Aorta (tissue), 5 donors: ENCODE measurements around the gene NELL1. TPM values are rescaled to one million over a fixed set of nuclear protein-coding genes. Genes with fewer than 3 reads are reported as not detected.

Source experiments
- ATAC-seq: fragments of 200-7000 bp; cut with Tn5 transposase; one replicate; pipeline ENCODE4 v1.9.1; 2022; ENCODE audit warnings: moderate library complexity; ENCODE audit not compliant: low FRiP score
- DNase-seq, 2 donors: peaks; one replicate each; pipeline ENCODE4 v3.0.0-alpha.2; 2020
- H3K27ac ChIP-seq, 2 donors: one replicate each; pipeline ENCODE4 v1.5.1; 2013; ENCODE audit warnings: low read length in 2 of 2, mild to moderate bottlenecking in 2 of 2, moderate library complexity in 2 of 2, control low read depth in 1 of 2, inconsistent platforms in 1 of 2, low read depth in 1 of 2
- H3K27me3 ChIP-seq, 2 donors: one replicate each; pipeline ENCODE4 v1.6.1; 2013; ENCODE audit warnings: control low read depth in 1 of 2, low read length in 1 of 2, mild to moderate bottlenecking in 1 of 2, moderate library complexity in 1 of 2; ENCODE audit not compliant: insufficient read depth in 2 of 2, control insufficient read depth in 1 of 2
- H3K36me3 ChIP-seq, 2 donors: one replicate each; pipeline ENCODE4 v1.6.1; 2013; ENCODE audit warnings: control low read depth in 1 of 2, low read length in 1 of 2, mild to moderate bottlenecking in 1 of 2; ENCODE audit not compliant: insufficient read depth in 2 of 2, control insufficient read depth in 1 of 2
- H3K4me1 ChIP-seq, 2 donors: one replicate each; pipeline ENCODE4 v1.6.1; 2013; ENCODE audit warnings: low read length in 2 of 2, control low read depth in 1 of 2, mild to moderate bottlenecking in 1 of 2, moderate library complexity in 1 of 2; ENCODE audit not compliant: insufficient read depth in 2 of 2, control insufficient read depth in 1 of 2
- H3K4me3 ChIP-seq, 2 donors: one replicate each; pipeline ENCODE4 v1.5.1; 2013; ENCODE audit warnings: low read length in 2 of 2, control low read depth in 1 of 2, mild to moderate bottlenecking in 1 of 2
- H3K9me3 ChIP-seq: one replicate; pipeline ENCODE4 v1.6.1; 2013; ENCODE audit warnings: mild to moderate bottlenecking, low read length; ENCODE audit not compliant: control insufficient read depth
- WGBS, 2 donors: extraction: QIAGEN DNeasy Blood & Tissue Kit; methylation state at CpG; one replicate each; pipeline ENCODE4 v1.1.7; 2013; 5-methylcytosine and 5-hydroxymethylcytosine counted together
- intact Hi-C, 2 donors: fragments of 100-400 bp; cut with DNase I; formaldehyde crosslinking; loops; one replicate each; pipeline versions ENCODE4 v1.14.2 to v1.15.0; 2022
- polyA plus RNA-seq, 2 donors: library from polyadenylated mRNA; stranded (reverse); fragments of 200-250 nt; gene quantifications; one replicate each; pipeline ENCODE4 v1.2.3, GENCODE V29; 2013
- total RNA-seq, 2 donors: library from RNA; stranded (reverse); fragmentation: NEBNext Ultra II Directional; extraction: Animal tissue kit (Norgen Biotek cat#: 25700); gene quantifications; one replicate each; pipeline ENCODE4 v1.2.1, GENCODE V29; 2021
- donor health status: healthy with polysubstance abuse.
- donor health status: Bipolar disorder and iron deficiency.
- donor health status: DM: no; HTN: no; CAD: no.
- donor health status: DM: no; HTN: no; CAD: no.
- donor health status: DM: yes; HTN: yes; CAD: no.

Gene NELL1
- total and polyA plus RNA-seq, 4 donors, result 0.88 TPM; not detected in 3

- Histone ChIP-seq H3K4me1 (no peaks in the 10 kb centered on the region), H3K27ac (no peak overlapping the region), H3K27me3 (no peaks in the 10 kb centered on the region), H3K36me3 (no peaks in the 10 kb centered on the region), H3K9me3 (no peaks in the 10 kb centered on the region), H3K4me3 (no peak overlapping the region)
- 67 to 76% methylated on average over 5 of the region's 5 CpGs for WGBS, 2 donors
- ATAC-seq, result no peak
- intact Hi-C loops, result no loop called here
- no peak for DNase-seq
Observed at GRCh38 chr11:21541187-21541751, 871.9 kb downstream of the NELL1 start.

GRCh38 chr11:21543901-21544300, 874.5 kb downstream of the NELL1 start:
- H3K4me3 ChIP-seq, result no peak overlapping the region
- ATAC-seq, result no peak
- H3K27me3 ChIP-seq, result no peaks in the 10 kb centered on the region
- DNase-seq, result no peak
- intact Hi-C loops, result no loop called here
- H3K4me1 ChIP-seq, result no peaks in the 10 kb centered on the region
- no peaks in the 10 kb centered on the region for H3K36me3 ChIP-seq
- no peak overlapping the region for H3K27ac ChIP-seq
- no peaks in the 10 kb centered on the region for H3K9me3 ChIP-seq

GRCh38 chr11:21545699-21546098, 876.3 kb downstream of the NELL1 start:
- H3K4me3 ChIP-seq, result no peak overlapping the region
- 37 to 46% methylated on average over 1 of the region's 1 CpG for WGBS, 2 donors
- no peak overlapping the region for H3K27ac ChIP-seq
- no peak for ATAC-seq
- intact Hi-C loops, result no loop called here
- no peaks in the 10 kb centered on the region for H3K27me3 ChIP-seq
- no peaks in the 10 kb centered on the region for H3K9me3 ChIP-seq
- no peaks in the 10 kb centered on the region for H3K36me3 ChIP-seq
- DNase-seq, result no peak
- H3K4me1 ChIP-seq, result no peaks in the 10 kb centered on the region

- H3K27me3 ChIP-seq, result no peaks in the 10 kb centered on the region
- no peak overlapping the region for H3K27ac ChIP-seq
- H3K9me3 ChIP-seq, result no peaks in the 10 kb centered on the region
- no peaks in the 10 kb centered on the region for H3K4me1 ChIP-seq
- no peaks in the 10 kb centered on the region for H3K36me3 ChIP-seq
- ATAC-seq (no peak), DNase-seq (no peak)
- intact Hi-C loops, result no loop called here
- no peak overlapping the region for H3K4me3 ChIP-seq
- 31 to 36% methylated on average over 1 of the region's 1 CpG for WGBS, 2 donors
Observed at GRCh38 chr11:21546703-21547102, 877.3 kb downstream of the NELL1 start.

- 8 to 11% methylated on average over 1 of the region's 1 CpG for WGBS, 2 donors
- Histone ChIP-seq H3K27ac (no peak overlapping the region), H3K27me3 (no peaks in the 10 kb centered on the region), H3K4me3 (no peak overlapping the region), H3K4me1 (no peaks in the 10 kb centered on the region), H3K9me3 (no peaks in the 10 kb centered on the region), H3K36me3 (no peaks in the 10 kb centered on the region)
- DNase-seq (no peak), ATAC-seq (no peak)
- intact Hi-C loops, result no loop called here
Observed at GRCh38 chr11:21552911-21553310, 883.5 kb downstream of the NELL1 start.

- intact Hi-C loops, result no loop called here
- H3K4me1 ChIP-seq, result no peaks in the 10 kb centered on the region
- H3K36me3 ChIP-seq, result no peaks in the 10 kb centered on the region
- DNase-seq, result no peak
- H3K27ac ChIP-seq, result no peak overlapping the region
- WGBS, 2 donors, result 55 to 56% methylated on average over 1 of the region's 1 CpG
- H3K9me3 ChIP-seq, result no peaks in the 10 kb centered on the region
- no peak for ATAC-seq
- no peaks in the 10 kb centered on the region for H3K27me3 ChIP-seq
- no peak overlapping the region for H3K4me3 ChIP-seq
Observed at GRCh38 chr11:21553795-21554194, 884.4 kb downstream of the NELL1 start.

GRCh38 chr11:21554284-21554683, 884.9 kb downstream of the NELL1 start:
- Histone ChIP-seq H3K4me3 (no peak overlapping the region), H3K36me3 (no peaks in the 10 kb centered on the region), H3K4me1 (no peaks in the 10 kb centered on the region), H3K27ac (no peak overlapping the region), H3K27me3 (no peaks in the 10 kb centered on the region), H3K9me3 (no peaks in the 10 kb centered on the region)
- WGBS, 2 donors, result 50 to 65% methylated on average over 3 of the region's 3 CpGs
- ATAC-seq, result no peak
- DNase-seq, result no peak
- intact Hi-C loops, result no loop called here

- intact Hi-C loops, result no loop called here
- WGBS, 2 donors, result 43 to 49% methylated on average over 3 of the region's 3 CpGs
Observed at GRCh38 chr11:21556926-21557325, 887.5 kb downstream of the NELL1 start.

GRCh38 chr11:21560466-21560975, 891.1 kb downstream of the NELL1 start:
- H3K4me3 ChIP-seq, result no peak overlapping the region
- ATAC-seq, result no peak
- intact Hi-C loops, result no loop called here
- H3K4me1 ChIP-seq, result no peaks in the 10 kb centered on the region
- no peak overlapping the region for H3K27ac ChIP-seq
- H3K9me3 ChIP-seq, result no peaks in the 10 kb centered on the region
- no peak for DNase-seq
- H3K36me3 ChIP-seq, result no peaks in the 10 kb centered on the region
- H3K27me3 ChIP-seq, result no peaks in the 10 kb centered on the region
- 63 to 71% methylated on average over 2 of the region's 2 CpGs for WGBS, 2 donors

More at GRCh38 chr11:21556926-21557325, 887.5 kb downstream of the NELL1 start:
- no peak overlapping the region for H3K27ac ChIP-seq
- no peaks in the 10 kb centered on the region for H3K36me3 ChIP-seq
- H3K4me1 ChIP-seq, result no peaks in the 10 kb centered on the region
- DNase-seq (no peak), ATAC-seq (no peak)
- no peak overlapping the region for H3K4me3 ChIP-seq
- H3K9me3 ChIP-seq, result no peaks in the 10 kb centered on the region
- no peaks in the 10 kb centered on the region for H3K27me3 ChIP-seq
